Prostate gland (tissue), 2 donors: ENCODE measurements around the gene SALL2. TPM values are rescaled to one million over a fixed set of nuclear protein-coding genes. Genes with fewer than 3 reads are reported as not detected.

Source experiments
- DNase-seq: peaks from one replicate; pipeline ENCODE4 v3.0.0-alpha.2; 2019; ENCODE audit warnings: low spot score
- H3K27ac ChIP-seq, 2 donors: fragments of 200-600 bp; sonication (generic); 2 replicates each; pipeline ENCODE4 v1.5.1; 2017 to 2019
- H3K27me3 ChIP-seq: fragments of 200-600 bp; sonication (generic); replicated peaks from 2 replicates; pipeline ENCODE4 v1.5.1; 2019; ENCODE audit not compliant: insufficient read depth
- H3K36me3 ChIP-seq, 2 donors: fragments of 200-600 bp; sonication (generic); 1 replicate in 1 of 2; 2 replicates in 1 of 2; pipeline versions ENCODE4 v1.5.1 to v1.8.1; 2017 to 2019
- H3K4me1 ChIP-seq: fragments of 200-600 bp; sonication (generic); replicated peaks from 2 replicates; pipeline ENCODE4 v1.5.1; 2019
- H3K4me3 ChIP-seq, 2 donors: fragments of 200-600 bp; sonication (generic); 2 replicates each; pipeline ENCODE4 v1.5.1; 2017 to 2019
- H3K9me3 ChIP-seq: fragments of 200-600 bp; sonication (generic); 2 replicates; pipeline ENCODE4 v1.5.1; 2017
- POLR2A ChIP-seq: fragments of 450-650 bp; IDR thresholded peaks from one replicate; pipeline ENCODE4 v1.6.1; 2016; ENCODE audit warnings: antibody characterized with exemption, mild to moderate bottlenecking
- POLR2AphosphoS5 ChIP-seq: sonication (generic); formaldehyde crosslinking; IDR thresholded peaks from one replicate; pipeline ENCODE4 v1.6.1; 2017; ENCODE audit warnings: antibody characterized with exemption
- WGBS: methylation state at CpG from one replicate; pipeline ENCODE4 v1.1.5; 2018; 5-methylcytosine and 5-hydroxymethylcytosine counted together
- intact Hi-C: fragments of 100-400 bp; cut with DNase I; formaldehyde crosslinking; loops from one replicate; pipeline ENCODE4 v1.14.2; 2022
- total RNA-seq, 2 donors: library from RNA; depleted of rRNA; stranded (reverse); fragments of >200 nt; gene quantifications; one replicate each; pipeline ENCODE4 v1.1.0, GENCODE V29; 2016
- TF ChIP-seq, protein P1 (sequence below), 4 experiments: fragments of 200-600 bp in 2 of 4; fragments of 450-650 bp in 2 of 4; sonication (generic) in 2 of 4; IDR thresholded peaks; 1 replicate in 3 of 4; 2 replicates in 1 of 4; pipeline ENCODE4 v1.5.1; 2016 to 2019; ENCODE audit warnings: antibody characterized with exemption in 4 of 4, mild to moderate bottlenecking in 2 of 4, moderate library complexity in 2 of 4

Gene SALL2
- total RNA-seq, 2 donors from 2014 or later: 8.1 to 10.2 TPM

DNA sequence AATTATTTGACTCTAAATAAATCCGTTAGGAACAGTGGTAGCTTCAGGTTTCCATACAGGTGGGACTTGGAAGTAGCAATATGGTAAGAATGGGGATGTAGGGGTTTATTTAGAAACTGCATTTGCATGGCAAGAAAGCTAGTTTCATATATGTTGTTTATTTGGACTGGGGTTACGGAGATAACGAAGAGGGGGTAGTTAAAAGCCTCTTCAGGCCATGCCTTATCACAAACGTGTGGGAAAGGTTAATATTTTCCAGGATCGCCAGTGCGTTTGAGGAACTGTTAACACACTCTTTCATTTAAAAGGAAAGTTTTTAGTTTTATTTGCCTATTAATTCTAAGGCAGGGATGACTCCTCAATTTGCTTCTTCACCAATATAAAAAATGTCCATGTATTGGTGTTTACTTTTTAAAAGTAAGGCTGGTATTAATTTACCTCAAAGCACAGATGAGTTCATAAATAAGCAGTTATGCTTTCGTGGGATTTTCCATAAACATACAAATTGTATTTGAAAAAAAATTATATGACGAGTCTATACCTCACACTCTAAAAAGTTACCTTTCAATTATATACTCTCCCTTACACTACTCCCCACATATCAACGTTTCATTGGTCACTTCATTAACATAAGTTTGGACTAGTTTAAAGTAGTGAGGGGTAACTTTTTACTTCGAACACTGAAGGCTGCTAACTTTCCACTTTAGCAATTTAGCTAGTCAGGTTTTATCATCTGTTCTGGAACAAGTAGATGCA, 50.2 kb downstream of the SALL2 start:
- no peaks in the 10 kb centered on the region for H3K4me1 ChIP-seq
- peak overlapping the region; percentile 93 to 95 for H3K27ac ChIP-seq
- H3K4me3 ChIP-seq: peak overlapping the region; percentile 84 to 86
- H3K9me3 ChIP-seq: no peaks in the 10 kb centered on the region
- WGBS: 36% methylated on average over 10 of the region's 10 CpGs
- no peaks in the 10 kb centered on the region for H3K36me3 ChIP-seq
- no peaks in the 10 kb centered on the region for H3K27me3 ChIP-seq
- intact Hi-C loops: loop anchor here (2.0 kb wide), 1 partner anchor 19 kb away; the partner anchor contains the start of gene CHD8
- DNase-seq: no peak
- TF ChIP-seq POLR2A (no peak), POLR2AphosphoS5 (no peak)
- TF ChIP-seq, protein P1, sequence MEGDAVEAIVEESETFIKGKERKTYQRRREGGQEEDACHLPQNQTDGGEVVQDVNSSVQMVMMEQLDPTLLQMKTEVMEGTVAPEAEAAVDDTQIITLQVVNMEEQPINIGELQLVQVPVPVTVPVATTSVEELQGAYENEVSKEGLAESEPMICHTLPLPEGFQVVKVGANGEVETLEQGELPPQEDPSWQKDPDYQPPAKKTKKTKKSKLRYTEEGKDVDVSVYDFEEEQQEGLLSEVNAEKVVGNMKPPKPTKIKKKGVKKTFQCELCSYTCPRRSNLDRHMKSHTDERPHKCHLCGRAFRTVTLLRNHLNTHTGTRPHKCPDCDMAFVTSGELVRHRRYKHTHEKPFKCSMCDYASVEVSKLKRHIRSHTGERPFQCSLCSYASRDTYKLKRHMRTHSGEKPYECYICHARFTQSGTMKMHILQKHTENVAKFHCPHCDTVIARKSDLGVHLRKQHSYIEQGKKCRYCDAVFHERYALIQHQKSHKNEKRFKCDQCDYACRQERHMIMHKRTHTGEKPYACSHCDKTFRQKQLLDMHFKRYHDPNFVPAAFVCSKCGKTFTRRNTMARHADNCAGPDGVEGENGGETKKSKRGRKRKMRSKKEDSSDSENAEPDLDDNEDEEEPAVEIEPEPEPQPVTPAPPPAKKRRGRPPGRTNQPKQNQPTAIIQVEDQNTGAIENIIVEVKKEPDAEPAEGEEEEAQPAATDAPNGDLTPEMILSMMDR (IDR thresholded peaks at IDR 0.05): no peak

Other genes starting within 250 kb of the SALL2 start
- gene RPGRIP1, start 246.3 kb downstream of the SALL2 start, total RNA-seq: 1 to 10 TPM in 1 of 2 donors, under 1 TPM in 1; 0.09 to 6.8 TPM
- 10 to 100 TPM; 50.3 to 83.2 TPM for gene SUPT16H, start 142.3 kb downstream of the SALL2 start, total RNA-seq
- 10 to 100 TPM; 63.6 to 67.0 TPM for gene CHD8, start 70.2 kb downstream of the SALL2 start, total RNA-seq
- 10 to 100 TPM; 25.1 to 35.9 TPM for gene RAB2B, start 49.4 kb downstream of the SALL2 start, total RNA-seq
- gene TOX4, start 49.2 kb downstream of the SALL2 start, total RNA-seq: 10 to 100 TPM; 53.2 to 58.2 TPM
- 10 to 100 TPM; 48.3 to 71.5 TPM for gene METTL3, start 15.0 kb downstream of the SALL2 start, total RNA-seq
- gene OR10G3, start 53.7 kb upstream of the SALL2 start, total RNA-seq: not detected
- not detected for gene OR10G2, start 108.6 kb upstream of the SALL2 start, total RNA-seq
- gene OR4E2, start 127.5 kb upstream of the SALL2 start, total RNA-seq: not detected
- gene OR4E1, start 147.5 kb upstream of the SALL2 start, total RNA-seq: not detected